ENCODE measurements around the gene PMEL.

GRCh38 chr12:55985341-55985740, 19.5 kb upstream of the PMEL start:
- TF ChIP-seq FOSL2 (IDR thresholded peaks at IDR 0.05; ENCODE audit: borderline replicate concordance, low read depth) (no peak), CTCF (IDR thresholded peaks at IDR 0.05) (no peak), EP300 (IDR thresholded peaks at IDR 0.05; ENCODE audit: borderline replicate concordance in 1 of 2, low read depth in 1 of 2, low read length in 1 of 2) (no peak), TCF12 (IDR thresholded peaks at IDR 0.05) (no peak), YY1 (IDR thresholded peaks at IDR 0.05; ENCODE audit: low read depth) (no peak), GABPA (IDR thresholded peaks at IDR 0.05; ENCODE audit: low read depth) (no peak), REST (IDR thresholded peaks at IDR 0.05; ENCODE audit: low read depth, low read length) (no peak), RCOR1 (IDR thresholded peaks at IDR 0.05; ENCODE audit: low read length) (no peak), ZBTB33 (IDR thresholded peaks at IDR 0.05; ENCODE audit: borderline replicate concordance, low read depth) (no peak), GATA2 (CRISPR knock-in tag; IDR thresholded peaks at IDR 0.05) (no peak), EZH2phosphoT487 (IDR thresholded peaks at IDR 0.05; ENCODE audit: borderline replicate concordance, low read depth) (no peak)

Measured in SK-N-SH (cell line).